GM23338 (cell line): ENCODE results near the gene DNAJC1. TPM values are rescaled to one million over a fixed set of nuclear protein-coding genes. Genes with fewer than 3 reads are reported as not detected.

ENCODE experiments used
- ATAC-seq: fragments of 200-7000 bp; cut with Tn5 transposase; 3 replicates; pipeline ENCODE4 v1.9.1; 2020
- DNase-seq: peaks from one replicate; pipeline ENCODE4 v3.0.0-alpha.2; 2015; ENCODE audit warnings: low spot score
- H2AFZ ChIP-seq: fragments of 200-600 bp; sonication (generic); 2 replicates; pipeline ENCODE4 v1.8.0; 2016; ENCODE audit warnings: antibody characterized with exemption, mild to moderate bottlenecking, moderate library complexity
- H3F3A ChIP-seq: fragments of 200-600 bp; sonication (generic); replicated peaks from 2 replicates; pipeline ENCODE4 v1.8.0; 2017; ENCODE audit warnings: antibody characterized with exemption, mixed run types, low read depth
- H3K27ac ChIP-seq: fragments of 200-600 bp; sonication (generic); 2 replicates; pipeline ENCODE4 v1.6.1; 2016; ENCODE audit warnings: low read depth
- H3K27me3 ChIP-seq: fragments of 200-600 bp; sonication (generic); 2 replicates; pipeline ENCODE4 v1.8.0; 2016; ENCODE audit warnings: mild to moderate bottlenecking, mixed run types, moderate library complexity; ENCODE audit not compliant: insufficient read depth
- H3K36me3 ChIP-seq: fragments of 200-600 bp; sonication (generic); 2 replicates; pipeline ENCODE4 v1.8.0; 2016; ENCODE audit warnings: mild to moderate bottlenecking; ENCODE audit not compliant: insufficient read depth
- H3K4me1 ChIP-seq: fragments of 200-600 bp; sonication (generic); 2 replicates; pipeline ENCODE4 v1.8.0; 2016; ENCODE audit warnings: mild to moderate bottlenecking, moderate library complexity; ENCODE audit not compliant: insufficient read depth
- H3K4me2 ChIP-seq: fragments of 200-600 bp; sonication (generic); 2 replicates; pipeline ENCODE4 v1.7.1; 2017; ENCODE audit warnings: mixed run types
- H3K4me3 ChIP-seq: fragments of 200-600 bp; sonication (generic); 2 replicates; pipeline ENCODE4 v1.6.1; 2016; ENCODE audit warnings: mixed run types
- H3K79me2 ChIP-seq: fragments of 200-600 bp; sonication (generic); replicated peaks from 2 replicates; pipeline ENCODE4 v1.8.0; 2017; ENCODE audit warnings: mild to moderate bottlenecking; ENCODE audit not compliant: insufficient read depth
- H3K9me2 ChIP-seq: fragments of 200-600 bp; sonication (generic); 2 replicates; pipeline ENCODE4 v1.8.0; 2017; ENCODE audit not compliant: insufficient read depth
- H4K20me1 ChIP-seq: fragments of 200-600 bp; sonication (generic); replicated peaks from 2 replicates; pipeline ENCODE4 v1.8.0; 2017; ENCODE audit warnings: mild to moderate bottlenecking; ENCODE audit not compliant: insufficient read depth
- H3K27ac Mint-ChIP-seq: 2 replicates; pipeline ENCODE4 v1.8.0; 2020; ENCODE audit warnings: inconsistent platforms, mild to moderate bottlenecking, moderate library complexity, mixed read lengths
- H3K27me3 Mint-ChIP-seq: 3 replicates; pipeline ENCODE4 v1.8.0; 2022; ENCODE audit warnings: low read depth, mild to moderate bottlenecking, moderate library complexity, mixed read lengths, inconsistent platforms; ENCODE audit not compliant: insufficient read depth, poor library complexity
- H3K36me3 Mint-ChIP-seq: 3 replicates; pipeline ENCODE4 v1.8.0; 2021; ENCODE audit warnings: low read depth, mild to moderate bottlenecking, inconsistent platforms, moderate library complexity, mixed read lengths
- H3K4me1 Mint-ChIP-seq: 3 replicates; pipeline ENCODE4 v1.8.0; 2020; ENCODE audit warnings: mild to moderate bottlenecking, inconsistent platforms, mixed read lengths
- H3K4me3 Mint-ChIP-seq: 3 replicates; pipeline ENCODE4 v1.8.0; 2021; ENCODE audit warnings: moderate library complexity, mild to moderate bottlenecking, inconsistent platforms, mixed read lengths
- H3K9me3 Mint-ChIP-seq: 3 replicates; pipeline ENCODE4 v1.8.0; 2020; ENCODE audit warnings: moderate library complexity, mild to moderate bottlenecking, inconsistent platforms, mixed read lengths
- CREB1 ChIP-seq: fragments of 250-450 bp; sonication (Bioruptor Pico); IDR thresholded peaks from 2 replicates; pipeline ENCODE4 v1.5.0; 2020; ENCODE audit warnings: low read depth, mild to moderate bottlenecking, moderate library complexity
- CTCF ChIP-seq, 2 experiments: fragments of 200-600 bp in 1 of 2; sonication (generic) in 1 of 2; conservative IDR thresholded peaks; 2 replicates each; pipeline versions ENCODE4 v1.5.1 to v1.6.1; 2016 to 2017; ENCODE audit warnings: antibody characterized with exemption in 2 of 2, low read depth in 2 of 2, mild to moderate bottlenecking in 2 of 2, moderate library complexity in 1 of 2
- ETS1 ChIP-seq: IDR thresholded peaks from 2 replicates; pipeline ENCODE4 v1.6.1; 2016; ENCODE audit warnings: antibody characterized with exemption
- EZH2 ChIP-seq: fragments of 200-600 bp; sonication (generic); IDR thresholded peaks from one replicate; pipeline ENCODE4 v1.8.0; 2017; ENCODE audit warnings: antibody characterized with exemption, mild to moderate bottlenecking, low read depth; ENCODE audit not compliant: unreplicated experiment
- EZH2phosphoT487 ChIP-seq: fragments of 200-600 bp; sonication (generic); IDR thresholded peaks from one replicate; pipeline ENCODE4 v1.8.1; 2018; ENCODE audit warnings: antibody characterized with exemption; ENCODE audit not compliant: unreplicated experiment
- JUNB ChIP-seq: IDR thresholded peaks from one replicate; pipeline ENCODE4 v1.6.1; 2016; ENCODE audit warnings: antibody characterized with exemption; ENCODE audit not compliant: unreplicated experiment
- NANOG ChIP-seq: IDR thresholded peaks from 2 replicates; pipeline ENCODE4 v1.6.1; 2016; ENCODE audit warnings: antibody characterized with exemption, borderline replicate concordance
- POLR2AphosphoS5 ChIP-seq: IDR thresholded peaks from 2 replicates; pipeline ENCODE4 v1.6.1; 2016; ENCODE audit warnings: antibody characterized with exemption, low read depth
- REST ChIP-seq: IDR thresholded peaks from one replicate; pipeline ENCODE4 v1.6.1; 2018; ENCODE audit warnings: antibody characterized with exemption; ENCODE audit not compliant: unreplicated experiment
- STAT1 ChIP-seq: IDR thresholded peaks from one replicate; pipeline ENCODE4 v1.6.1; 2016; ENCODE audit warnings: antibody characterized with exemption; ENCODE audit not compliant: unreplicated experiment
- ZNF114 ChIP-seq: fragments of 250-450 bp; sonication (Bioruptor Pico); IDR thresholded peaks from 2 replicates; pipeline ENCODE4 v1.5.0; 2020; ENCODE audit warnings: mild to moderate bottlenecking, moderate library complexity
- ZNF331 ChIP-seq: fragments of 250-450 bp; sonication (Bioruptor Pico); IDR thresholded peaks from 2 replicates; pipeline ENCODE4 v1.5.0; 2020; ENCODE audit warnings: low read depth, mild to moderate bottlenecking, moderate library complexity
- polyA plus RNA-seq: library from polyadenylated mRNA; unstranded; fragments of >200 nt; fragmentation: Nextera tagmentation; extraction: Ambion mirVana; gene quantifications from 2 replicates; pipeline ENCODE4 v1.2.1, GENCODE V29; 2016
- total RNA-seq: library from RNA; depleted of rRNA; stranded (reverse); fragments of >200 nt; shearing (Covaris generic); gene quantifications from 2 replicates; pipeline ENCODE4 v1.2.3, GENCODE V29; 2014
- TF ChIP-seq, protein P1 (sequence below): fragments of 250-450 bp; sonication (Bioruptor Pico); IDR thresholded peaks from 2 replicates; pipeline ENCODE4 v1.5.0; 2020; ENCODE audit warnings: mild to moderate bottlenecking, moderate library complexity

DNAJC1 gene
- total and polyA plus RNA-seq, 2 experiments from 2014 or later, result 38.6 to 45.3 TPM

DNA sequence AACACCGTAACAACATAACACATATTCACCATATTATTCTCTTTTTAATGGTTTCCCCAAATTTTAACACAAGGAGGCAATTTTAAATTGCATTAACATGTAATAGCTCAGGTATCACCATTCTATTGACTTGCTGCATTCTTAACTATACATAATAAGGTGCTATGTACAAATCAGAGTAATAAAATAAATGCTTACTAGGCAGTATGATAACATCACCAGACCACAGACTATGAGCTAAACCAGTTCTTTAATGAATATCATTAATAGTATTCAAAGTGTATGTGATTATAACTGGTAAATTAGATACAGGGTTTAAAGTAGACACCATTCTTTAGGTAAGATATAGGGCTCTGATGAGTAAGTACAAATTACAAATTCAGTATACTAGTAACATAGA, 226.6 kb downstream of the DNAJC1 start:
- no peak overlapping the region for H3K27ac Mint-ChIP-seq
- peaks cover 32% of the 10 kb centered on the region for H3K36me3 Mint-ChIP-seq
- H3K9me3 Mint-ChIP-seq, result peaks cover 28% of the 10 kb centered on the region
- peaks cover 1% of the 10 kb centered on the region for H3K27me3 Mint-ChIP-seq
- Histone ChIP-seq H3K4me1 (no peaks in the 10 kb centered on the region), H3K27me3 (no peaks in the 10 kb centered on the region), H3F3A (no peaks in the 10 kb centered on the region), H3K36me3 (no peaks in the 10 kb centered on the region; the same call in 1 of the 2 replicates), H3K4me2 (no peak overlapping the region), H3K4me3 (no peak overlapping the region), H3K9me2 (no peaks in the 10 kb centered on the region), H2AFZ (no peak overlapping the region), H4K20me1 (no peaks in the 10 kb centered on the region), H3K79me2 (no peaks in the 10 kb centered on the region), H3K27ac (no peak overlapping the region)
- no peaks in the 10 kb centered on the region for H3K4me1 Mint-ChIP-seq
- TF ChIP-seq, protein P1, sequence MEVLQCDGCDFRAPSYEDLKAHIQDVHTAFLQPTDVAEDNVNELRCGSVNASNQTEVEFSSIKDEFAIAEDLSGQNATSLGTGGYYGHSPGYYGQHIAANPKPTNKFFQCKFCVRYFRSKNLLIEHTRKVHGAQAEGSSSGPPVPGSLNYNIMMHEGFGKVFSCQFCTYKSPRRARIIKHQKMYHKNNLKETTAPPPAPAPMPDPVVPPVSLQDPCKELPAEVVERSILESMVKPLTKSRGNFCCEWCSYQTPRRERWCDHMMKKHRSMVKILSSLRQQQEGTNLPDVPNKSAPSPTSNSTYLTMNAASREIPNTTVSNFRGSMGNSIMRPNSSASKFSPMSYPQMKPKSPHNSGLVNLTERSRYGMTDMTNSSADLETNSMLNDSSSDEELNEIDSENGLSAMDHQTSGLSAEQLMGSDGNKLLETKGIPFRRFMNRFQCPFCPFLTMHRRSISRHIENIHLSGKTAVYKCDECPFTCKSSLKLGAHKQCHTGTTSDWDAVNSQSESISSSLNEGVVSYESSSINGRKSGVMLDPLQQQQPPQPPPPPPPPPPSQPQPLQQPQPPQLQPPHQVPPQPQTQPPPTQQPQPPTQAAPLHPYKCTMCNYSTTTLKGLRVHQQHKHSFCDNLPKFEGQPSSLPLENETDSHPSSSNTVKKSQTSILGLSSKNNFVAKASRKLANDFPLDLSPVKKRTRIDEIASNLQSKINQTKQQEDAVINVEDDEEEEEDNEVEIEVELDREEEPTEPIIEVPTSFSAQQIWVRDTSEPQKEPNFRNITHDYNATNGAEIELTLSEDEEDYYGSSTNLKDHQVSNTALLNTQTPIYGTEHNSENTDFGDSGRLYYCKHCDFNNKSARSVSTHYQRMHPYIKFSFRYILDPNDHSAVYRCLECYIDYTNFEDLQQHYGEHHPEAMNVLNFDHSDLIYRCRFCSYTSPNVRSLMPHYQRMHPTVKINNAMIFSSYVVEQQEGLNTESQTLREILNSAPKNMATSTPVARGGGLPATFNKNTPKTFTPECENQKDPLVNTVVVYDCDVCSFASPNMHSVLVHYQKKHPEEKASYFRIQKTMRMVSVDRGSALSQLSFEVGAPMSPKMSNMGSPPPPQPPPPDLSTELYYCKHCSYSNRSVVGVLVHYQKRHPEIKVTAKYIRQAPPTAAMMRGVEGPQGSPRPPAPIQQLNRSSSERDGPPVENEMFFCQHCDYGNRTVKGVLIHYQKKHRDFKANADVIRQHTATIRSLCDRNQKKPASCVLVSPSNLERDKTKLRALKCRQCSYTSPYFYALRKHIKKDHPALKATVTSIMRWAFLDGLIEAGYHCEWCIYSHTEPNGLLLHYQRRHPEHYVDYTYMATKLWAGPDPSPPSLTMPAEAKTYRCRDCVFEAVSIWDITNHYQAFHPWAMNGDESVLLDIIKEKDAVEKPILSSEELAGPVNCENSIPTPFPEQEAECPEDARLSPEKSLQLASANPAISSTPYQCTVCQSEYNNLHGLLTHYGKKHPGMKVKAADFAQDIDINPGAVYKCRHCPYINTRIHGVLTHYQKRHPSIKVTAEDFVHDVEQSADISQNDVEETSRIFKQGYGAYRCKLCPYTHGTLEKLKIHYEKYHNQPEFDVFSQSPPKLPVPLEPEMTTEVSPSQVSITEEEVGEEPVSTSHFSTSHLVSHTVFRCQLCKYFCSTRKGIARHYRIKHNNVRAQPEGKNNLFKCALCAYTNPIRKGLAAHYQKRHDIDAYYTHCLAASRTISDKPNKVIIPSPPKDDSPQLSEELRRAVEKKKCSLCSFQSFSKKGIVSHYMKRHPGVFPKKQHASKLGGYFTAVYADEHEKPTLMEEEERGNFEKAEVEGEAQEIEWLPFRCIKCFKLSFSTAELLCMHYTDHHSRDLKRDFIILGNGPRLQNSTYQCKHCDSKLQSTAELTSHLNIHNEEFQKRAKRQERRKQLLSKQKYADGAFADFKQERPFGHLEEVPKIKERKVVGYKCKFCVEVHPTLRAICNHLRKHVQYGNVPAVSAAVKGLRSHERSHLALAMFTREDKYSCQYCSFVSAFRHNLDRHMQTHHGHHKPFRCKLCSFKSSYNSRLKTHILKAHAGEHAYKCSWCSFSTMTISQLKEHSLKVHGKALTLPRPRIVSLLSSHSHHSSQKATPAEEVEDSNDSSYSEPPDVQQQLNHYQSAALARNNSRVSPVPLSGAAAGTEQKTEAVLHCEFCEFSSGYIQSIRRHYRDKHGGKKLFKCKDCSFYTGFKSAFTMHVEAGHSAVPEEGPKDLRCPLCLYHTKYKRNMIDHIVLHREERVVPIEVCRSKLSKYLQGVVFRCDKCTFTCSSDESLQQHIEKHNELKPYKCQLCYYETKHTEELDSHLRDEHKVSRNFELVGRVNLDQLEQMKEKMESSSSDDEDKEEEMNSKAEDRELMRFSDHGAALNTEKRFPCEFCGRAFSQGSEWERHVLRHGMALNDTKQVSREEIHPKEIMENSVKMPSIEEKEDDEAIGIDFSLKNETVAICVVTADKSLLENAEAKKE (CRISPR knock-in tag), result no peak
- TF ChIP-seq POLR2AphosphoS5 (no peak), REST (no peak), ZNF114 (CRISPR knock-in tag) (no peak), CREB1 (no peak), STAT1 (no peak), ZNF331 (CRISPR knock-in tag) (no peak), EZH2phosphoT487 (no peak), CTCF (conservative IDR thresholded peaks at IDR 0.05; ENCODE audit: low read depth in 2 of 2) (no peak), NANOG (no peak), ETS1 (no peak), JUNB (no peak), EZH2 (no peak)
- no peak overlapping the region for H3K4me3 Mint-ChIP-seq
- no peak for DNase-seq
- ATAC-seq, result no peak
